Activated CD4-positive, alpha-beta T cell treated with anti-CD3 and anti-CD28 coated beads for 48 hours (primary cell): ENCODE data around the gene ENO2.

Experiments
- DNase-seq: peaks from one replicate; pipeline ENCODE4 v3.0.0-alpha.2; 2020

The ENO2 gene

GRCh38 chr12:6962285-6963015, 48.1 kb downstream of the ENO2 start:
- DNase-seq, result no peak

- no peak for DNase-seq
These were observed 48.8 kb downstream of the ENO2 start for GRCh38 chr12:6963016-6963731.

GRCh38 chr12:6963791-6964413, 49.5 kb downstream of the ENO2 start:
- no peak for DNase-seq

DNA sequence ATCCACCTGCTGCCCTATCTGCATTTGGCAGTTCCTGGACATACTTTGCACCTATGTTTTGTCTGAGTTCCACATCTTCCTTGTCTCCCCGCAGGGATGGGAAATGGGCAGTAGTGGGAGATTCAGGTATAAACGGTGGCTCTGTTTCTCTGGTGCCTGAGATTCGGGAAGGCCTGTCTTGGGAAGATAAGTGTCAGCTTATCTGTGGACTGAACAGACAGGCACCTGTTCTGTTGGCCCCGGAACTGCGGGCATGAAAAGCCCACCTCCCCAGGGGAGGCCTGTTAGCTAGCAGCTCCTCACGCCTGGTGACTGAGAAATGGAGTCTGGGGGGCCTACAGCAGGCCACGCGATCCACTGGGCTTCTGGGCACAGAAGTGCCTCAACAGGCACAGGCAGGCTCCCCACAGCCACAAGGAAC, 50.2 kb downstream of the ENO2 start:
- no peak for DNase-seq

DNA sequence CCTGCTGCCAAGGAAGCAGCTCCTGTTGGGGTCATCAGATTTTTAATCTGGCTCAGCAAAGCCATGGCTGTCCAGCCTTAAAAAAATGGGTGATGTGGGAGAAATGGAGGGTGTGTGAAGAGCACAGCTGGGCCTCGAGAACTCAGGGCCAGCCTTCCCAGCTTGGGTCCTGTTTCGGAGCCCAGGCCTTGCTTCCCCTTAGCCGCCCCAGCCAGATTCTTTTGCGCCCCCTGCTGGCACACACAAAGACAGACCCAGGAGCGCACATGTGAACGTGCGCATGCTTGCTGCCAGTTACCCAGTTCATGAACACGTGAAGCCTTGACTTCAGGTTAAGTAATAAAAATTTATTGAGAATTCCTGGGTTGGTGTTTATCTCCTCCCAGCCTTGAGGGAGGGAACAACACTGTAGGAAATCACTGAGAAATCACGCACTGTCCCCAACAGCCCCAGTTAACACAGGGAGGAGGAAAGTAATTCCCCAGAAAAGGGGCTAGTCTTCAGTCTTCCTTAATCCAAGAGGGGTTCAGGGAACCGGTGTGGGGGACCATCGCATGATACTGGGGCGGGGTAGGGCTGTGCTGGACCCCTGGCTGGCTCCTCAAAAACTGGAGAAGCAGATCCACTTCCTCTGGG, 50.8 kb downstream of the ENO2 start:
- DNase-seq, result peak; percentile 92

DNA sequence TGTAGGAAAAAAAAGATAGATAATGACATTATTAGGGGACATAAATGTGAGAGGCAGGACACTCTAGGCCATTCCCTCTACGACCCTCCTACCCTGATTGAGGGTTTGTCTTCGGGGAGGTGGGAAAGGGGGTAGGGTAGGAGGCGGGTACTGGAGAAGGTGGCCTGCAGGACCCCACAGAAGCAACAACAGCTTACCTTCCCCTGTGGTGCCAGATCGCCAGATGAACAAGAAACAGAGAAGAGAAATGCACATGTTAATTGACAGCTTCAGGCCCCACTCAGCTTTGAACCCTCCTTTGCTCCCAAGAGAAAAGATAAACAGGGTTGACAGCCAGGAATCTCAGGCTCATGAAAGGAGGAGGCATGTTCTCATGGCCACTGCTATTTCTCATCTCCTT, 51.3 kb downstream of the ENO2 start:
- no peak for DNase-seq

- no peak for DNase-seq
These were observed 52.0 kb downstream of the ENO2 start for GRCh38 chr12:6966351-6966750.

DNA sequence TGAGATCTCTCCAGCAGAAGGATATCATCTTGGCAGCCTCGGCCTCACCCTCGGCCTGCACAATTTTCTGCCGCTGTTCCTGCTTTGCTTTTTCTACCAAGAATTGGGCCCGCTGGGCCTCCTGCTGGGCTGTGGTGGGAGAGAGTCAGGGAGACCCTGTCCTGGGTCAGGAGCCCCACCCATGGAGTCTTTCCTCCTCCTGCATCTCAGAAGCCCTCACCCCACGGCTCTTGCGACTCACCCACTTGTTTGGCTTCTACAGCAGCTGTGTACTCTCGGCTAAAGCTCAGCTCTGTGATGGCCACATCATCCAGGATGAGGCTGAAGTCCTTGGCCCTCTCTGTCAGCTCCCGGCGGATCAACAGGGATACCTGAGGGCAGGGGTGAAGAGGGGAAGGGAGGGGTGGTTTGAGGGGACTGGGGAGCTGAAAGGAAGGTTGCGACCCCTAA, 53.3 kb downstream of the ENO2 start:
- peak; percentile 2 for DNase-seq

DNA sequence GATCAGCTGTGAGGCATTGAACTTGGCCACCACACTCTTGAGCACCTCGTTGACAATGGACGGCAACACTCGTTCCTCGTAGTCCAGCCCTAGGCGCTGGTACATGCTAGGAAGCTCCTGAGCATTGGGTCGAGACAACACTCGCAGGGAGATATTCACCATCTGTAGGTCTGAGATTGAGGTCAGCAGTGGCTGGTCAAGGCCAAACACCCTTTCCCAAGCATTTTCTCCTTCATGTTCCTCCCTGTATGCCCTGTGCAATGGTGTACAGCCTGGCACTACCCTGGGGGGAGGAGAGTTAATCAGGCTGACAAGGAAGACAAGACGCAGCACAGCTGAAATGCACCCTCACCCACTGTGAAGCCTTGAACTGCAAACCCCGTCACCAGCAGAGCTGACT, 54.0 kb downstream of the ENO2 start:
- DNase-seq, result peak; percentile 3

DNA sequence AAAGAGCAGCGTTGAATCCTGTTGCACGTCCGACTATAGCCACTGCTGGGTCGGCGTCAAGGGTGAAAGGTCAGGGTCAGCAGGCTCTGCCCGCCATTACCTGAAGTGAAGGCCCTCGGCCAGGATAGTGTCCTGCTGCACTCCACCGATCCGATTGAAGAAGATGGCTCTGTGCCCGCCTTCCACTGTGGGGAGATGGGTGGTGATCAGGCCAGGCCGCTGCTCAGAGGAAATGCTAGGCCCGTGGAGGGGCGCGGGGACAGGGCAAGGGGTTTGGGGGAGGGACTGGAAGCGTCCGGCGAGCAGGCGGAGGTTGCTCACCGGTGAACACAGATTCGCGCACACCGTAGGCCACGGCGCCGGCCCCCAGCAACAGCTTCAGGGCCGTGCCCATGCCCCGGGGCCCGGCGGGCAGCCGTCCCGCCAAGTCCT, 55.7 kb downstream of the ENO2 start:
- peak; percentile 38 for DNase-seq
